GM19043 (cell line): Measurements from ENCODE around the gene CDH13.

Source experiments
- ATAC-seq: cut with Tn5 transposase; IDR thresholded peaks from one replicate; pipeline ENCODE4 v1.9.1; 2021; ENCODE audit warnings: low read depth; ENCODE audit not compliant: unreplicated experiment

Gene CDH13

GRCh38 chr16:82732461-82732860 is 105.7 kb downstream of the CDH13 start:
- no peak for ATAC-seq

GRCh38 chr16:82735186-82735585 is 108.4 kb downstream of the CDH13 start:
- no peak for ATAC-seq

- no peak for ATAC-seq
Measured at GRCh38 chr16:82735673-82736091, 108.9 kb downstream of the CDH13 start.

GRCh38 chr16:82736224-82736623 is 109.5 kb downstream of the CDH13 start:
- ATAC-seq: no peak

GRCh38 chr16:82738699-82739098 is 111.9 kb downstream of the CDH13 start:
- ATAC-seq: no peak

- ATAC-seq: no peak
Measured at GRCh38 chr16:82741073-82741615, 114.4 kb downstream of the CDH13 start.

GRCh38 chr16:82744958-82745357 is 118.2 kb downstream of the CDH13 start:
- ATAC-seq: no peak

GRCh38 chr16:82748026-82748425 is 121.3 kb downstream of the CDH13 start:
- no peak for ATAC-seq

GRCh38 chr16:82750068-82750467 is 123.3 kb downstream of the CDH13 start:
- no peak for ATAC-seq

GRCh38 chr16:82751020-82751419 is 124.3 kb downstream of the CDH13 start:
- no peak for ATAC-seq

GRCh38 chr16:82752172-82752571 is 125.4 kb downstream of the CDH13 start:
- ATAC-seq: no peak

GRCh38 chr16:82753821-82754220 is 127.1 kb downstream of the CDH13 start:
- ATAC-seq: no peak

- ATAC-seq: no peak
Measured at GRCh38 chr16:82754716-82755513, 128.1 kb downstream of the CDH13 start.

- no peak for ATAC-seq
Measured at GRCh38 chr16:82755570-82756282, 129.0 kb downstream of the CDH13 start.

GRCh38 chr16:82756283-82756599 is 129.5 kb downstream of the CDH13 start:
- ATAC-seq: no peak

- no peak for ATAC-seq
Measured at GRCh38 chr16:82758406-82758805, 131.6 kb downstream of the CDH13 start.

- no peak for ATAC-seq
Measured at GRCh38 chr16:82758904-82759303, 132.1 kb downstream of the CDH13 start.

- no peak for ATAC-seq
Measured at GRCh38 chr16:82761236-82761635, 134.5 kb downstream of the CDH13 start.

GRCh38 chr16:82761858-82762257 is 135.1 kb downstream of the CDH13 start:
- no peak for ATAC-seq

- ATAC-seq: no peak
Measured at GRCh38 chr16:82763371-82763770, 136.6 kb downstream of the CDH13 start.

GRCh38 chr16:82767198-82767597 is 140.4 kb downstream of the CDH13 start:
- ATAC-seq: no peak

- ATAC-seq: no peak
Measured at GRCh38 chr16:82767808-82768207, 141.0 kb downstream of the CDH13 start.
